MM.1S (cell line): Measurements from ENCODE around the gene IL1R2.

Source experiments
- DNase-seq: peaks from one replicate; pipeline ENCODE4 v3.0.0-alpha.2; 2015
- H2AFZ ChIP-seq: fragments of 300-600 bp; sonication (generic); 2 replicates; pipeline ENCODE4 v1.6.0; 2016; ENCODE audit warnings: antibody characterized with exemption, low read length
- H3F3A ChIP-seq: fragments of 300-600 bp; sonication (generic); 2 replicates; pipeline ENCODE4 v1.6.1; 2016; ENCODE audit warnings: mild to moderate bottlenecking, antibody characterized with exemption, low read length, moderate library complexity, mixed read lengths; ENCODE audit not compliant: insufficient read depth
- H3K27ac ChIP-seq: fragments of 300-600 bp; sonication (generic); 2 replicates; pipeline ENCODE4 v1.5.1; 2016; ENCODE audit warnings: mild to moderate bottlenecking, low read length
- H3K27me3 ChIP-seq: fragments of 300-600 bp; sonication (generic); replicated peaks from 2 replicates; pipeline ENCODE4 v1.6.0; 2016; ENCODE audit warnings: low read length; ENCODE audit not compliant: insufficient read depth
- H3K36me3 ChIP-seq: fragments of 300-600 bp; sonication (generic); replicated peaks from 2 replicates; pipeline ENCODE4 v1.6.1; 2016; ENCODE audit warnings: mild to moderate bottlenecking, low read length, mixed read lengths; ENCODE audit not compliant: insufficient read depth
- H3K4me1 ChIP-seq: fragments of 300-600 bp; sonication (generic); 2 replicates; pipeline ENCODE4 v1.6.1; 2016; ENCODE audit warnings: low read length, mixed read lengths
- H3K4me2 ChIP-seq: fragments of 300-600 bp; sonication (generic); 2 replicates; pipeline ENCODE4 v1.6.0; 2016; ENCODE audit warnings: low read depth, low read length
- H3K4me3 ChIP-seq: fragments of 300-600 bp; sonication (generic); 2 replicates; pipeline ENCODE4 v1.5.1; 2016; ENCODE audit warnings: low read length, mixed read lengths
- H3K79me2 ChIP-seq: fragments of 300-600 bp; sonication (generic); 2 replicates; pipeline ENCODE4 v1.6.1; 2016; ENCODE audit warnings: mixed run types, low read length, mixed read lengths
- H3K9ac ChIP-seq: fragments of 300-600 bp; sonication (generic); 2 replicates; pipeline ENCODE4 v1.6.1; 2016; ENCODE audit warnings: low read length, mixed read lengths
- H3K9me2 ChIP-seq: fragments of 300-600 bp; sonication (generic); replicated peaks from 2 replicates; pipeline ENCODE4 v1.6.1; 2016; ENCODE audit warnings: mild to moderate bottlenecking, low read length, mixed read lengths; ENCODE audit not compliant: insufficient read depth
- H3K9me3 ChIP-seq: fragments of 300-600 bp; sonication (generic); replicated peaks from 2 replicates; pipeline ENCODE4 v1.6.1; 2016; ENCODE audit warnings: mild to moderate bottlenecking, low read length, mixed read lengths; ENCODE audit not compliant: insufficient read depth
- H4K20me1 ChIP-seq: fragments of 300-600 bp; sonication (generic); 2 replicates; pipeline ENCODE4 v1.6.1; 2016; ENCODE audit warnings: mild to moderate bottlenecking, low read length, moderate library complexity, mixed read lengths; ENCODE audit not compliant: insufficient read depth
- CTCF ChIP-seq: fragments of 300-600 bp; sonication (generic); IDR thresholded peaks from 2 replicates; pipeline ENCODE4 v1.5.1; 2016; ENCODE audit warnings: antibody characterized with exemption, low read length, mixed read lengths
- EZH2 ChIP-seq: fragments of 300-600 bp; sonication (generic); optimal IDR thresholded peaks from 2 replicates; pipeline ENCODE3; 2017; ENCODE audit warnings: low read depth, mild to moderate bottlenecking, antibody characterized with exemption, low read length, mixed read lengths
- EZH2phosphoT487 ChIP-seq: fragments of 300-600 bp; sonication (generic); IDR thresholded peaks from 2 replicates; pipeline ENCODE4 v1.6.1; 2018; ENCODE audit warnings: antibody characterized with exemption, low read length

The IL1R2 gene

DNA sequence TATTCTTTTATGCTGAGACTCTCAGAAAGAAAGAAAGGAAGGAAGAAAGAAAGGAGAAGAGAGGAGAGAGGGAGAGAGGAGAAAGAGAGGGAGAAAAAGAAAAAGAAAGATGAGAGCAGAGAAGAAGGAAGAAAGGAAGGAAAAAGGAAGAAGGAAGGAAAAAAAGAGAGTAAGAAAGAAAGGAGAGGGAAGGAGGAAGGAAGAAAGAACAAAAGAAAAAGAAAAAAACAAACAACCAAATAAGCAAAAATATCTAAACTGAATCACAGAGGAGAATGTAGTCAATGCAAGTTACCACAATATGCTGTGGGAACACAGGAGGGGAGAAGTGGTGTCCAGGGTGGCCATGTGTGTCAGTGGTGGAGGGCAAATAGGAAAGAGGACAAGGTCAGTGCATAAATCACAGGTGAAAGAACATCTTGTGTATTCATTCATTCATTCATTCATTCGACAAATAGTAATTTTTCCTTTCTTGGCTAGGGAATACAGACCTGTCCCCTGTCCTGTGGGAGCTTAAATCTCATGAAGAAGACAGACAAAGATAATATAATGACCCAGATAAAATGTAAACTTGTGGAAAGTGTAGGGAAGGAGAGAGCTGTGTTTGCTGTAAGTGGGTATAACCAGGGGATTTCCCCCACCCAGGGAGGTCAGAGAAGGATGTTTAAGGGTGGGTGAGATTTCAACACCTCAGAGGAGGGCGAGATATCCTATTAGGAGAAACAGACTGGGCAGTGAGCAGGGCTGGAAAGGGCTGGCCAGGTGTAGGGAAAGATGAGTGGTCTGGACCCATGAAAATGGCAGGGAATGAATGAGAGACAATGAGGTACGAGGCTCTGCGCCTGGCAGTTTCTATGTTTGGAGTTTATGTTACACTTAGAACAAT, 50.7 kb downstream of the IL1R2 start:
- Histone ChIP-seq H3K27me3 (no peaks in the 10 kb centered on the region), H2AFZ (no peak overlapping the region), H3F3A (no peaks in the 10 kb centered on the region), H3K36me3 (no peaks in the 10 kb centered on the region), H3K79me2 (no peaks in the 10 kb centered on the region), H3K9ac (no peak overlapping the region), H3K9me3 (no peaks in the 10 kb centered on the region), H4K20me1 (no peaks in the 10 kb centered on the region), H3K4me3 (no peak overlapping the region), H3K4me1 (no peaks in the 10 kb centered on the region), H3K27ac (no peak overlapping the region), H3K4me2 (no peak overlapping the region), H3K9me2 (no peaks in the 10 kb centered on the region)
- TF ChIP-seq EZH2 = no peak
- TF ChIP-seq CTCF = no peak
- no peak for TF ChIP-seq EZH2phosphoT487
- no peak for DNase-seq

GRCh38 chr2:102043560-102043959, 51.8 kb downstream of the IL1R2 start:
- TF ChIP-seq EZH2phosphoT487 (no peak), EZH2 (no peak), CTCF (no peak)
- Histone ChIP-seq H3K4me3 (no peak overlapping the region), H4K20me1 (no peaks in the 10 kb centered on the region), H3K9me2 (no peaks in the 10 kb centered on the region), H3K79me2 (no peaks in the 10 kb centered on the region), H2AFZ (no peak overlapping the region), H3K36me3 (no peaks in the 10 kb centered on the region), H3K27ac (no peak overlapping the region), H3F3A (no peaks in the 10 kb centered on the region), H3K9ac (no peak overlapping the region), H3K9me3 (no peaks in the 10 kb centered on the region), H3K4me2 (no peak overlapping the region), H3K4me1 (no peaks in the 10 kb centered on the region), H3K27me3 (no peaks in the 10 kb centered on the region)
- DNase-seq = no peak

DNA sequence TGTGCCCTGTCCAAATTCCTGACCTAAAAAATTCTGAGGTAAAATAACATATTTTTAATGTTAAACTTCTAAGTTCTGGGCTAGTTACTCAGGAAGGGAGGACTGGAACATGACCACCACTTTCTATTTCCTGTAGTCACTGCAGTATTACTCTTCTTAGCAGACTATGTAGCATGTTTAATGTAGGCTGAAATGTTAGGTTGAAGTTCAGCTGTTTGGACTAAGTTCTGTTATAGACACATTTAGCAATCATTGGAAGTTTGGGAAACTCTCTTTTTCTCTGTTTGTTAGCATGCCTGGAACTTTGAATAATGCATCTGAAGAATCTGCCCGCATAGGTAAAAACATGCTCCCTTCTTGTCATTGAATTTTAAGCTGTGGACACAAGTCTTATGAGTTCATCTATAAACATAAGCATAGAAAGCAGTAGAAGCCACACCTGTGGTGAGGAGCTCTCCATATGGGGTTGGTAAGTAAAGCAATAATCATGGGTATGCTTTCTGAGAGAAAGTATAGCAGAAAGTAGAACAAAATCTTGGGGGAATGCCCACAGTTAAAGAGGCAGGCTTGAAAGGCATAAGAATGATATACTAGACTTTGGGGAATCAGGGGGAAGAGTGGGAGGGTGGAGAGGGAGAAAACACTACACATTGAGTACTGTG, 52.6 kb downstream of the IL1R2 start:
- no peaks in the 10 kb centered on the region for H3K9me3 ChIP-seq
- no peak for DNase-seq
- no peak overlapping the region for H3K4me3 ChIP-seq
- H3K9me2 ChIP-seq = no peaks in the 10 kb centered on the region
- H3F3A ChIP-seq = no peaks in the 10 kb centered on the region
- no peak overlapping the region for H2AFZ ChIP-seq
- H3K36me3 ChIP-seq = no peaks in the 10 kb centered on the region
- H3K9ac ChIP-seq = no peak overlapping the region
- no peaks in the 10 kb centered on the region for H4K20me1 ChIP-seq
- H3K79me2 ChIP-seq = no peaks in the 10 kb centered on the region
- no peaks in the 10 kb centered on the region for H3K27me3 ChIP-seq
- no peak overlapping the region for H3K4me2 ChIP-seq
- no peak overlapping the region for H3K27ac ChIP-seq
- H3K4me1 ChIP-seq = no peaks in the 10 kb centered on the region
- TF ChIP-seq EZH2 (no peak), EZH2phosphoT487 (no peak), CTCF (no peak)
